ENCODE measurements around the gene PRDM11. TPM values are rescaled to one million over a fixed set of nuclear protein-coding genes. Genes with fewer than 3 reads are reported as not detected.

The PRDM11 gene
- total and polyA plus RNA-seq, 2 experiments from 2014 or later = 11.8 to 20.5 TPM

- H3K9me3 ChIP-seq (ENCODE audit: low read depth) = no peaks in the 10 kb centered on the region
- peaks cover 10% of the 10 kb centered on the region for H3K36me3 ChIP-seq
- peak overlapping the region; percentile 77 for H3K27ac ChIP-seq
- TF ChIP-seq CTCF (IDR thresholded peaks at IDR 0.05; ENCODE audit: low read depth, low read length) = no peak
- no peak overlapping the region for H3K4me3 ChIP-seq
- no peaks in the 10 kb centered on the region for H3K27me3 ChIP-seq
- peaks cover 17% of the 10 kb centered on the region for H3K4me1 ChIP-seq (ENCODE audit: low read depth)
- DNase-seq (ENCODE audit: low read depth in 1 of 2, low spot score in 1 of 2) = no peak
Observed at GRCh38 chr11:45210846-45211245, 64.4 kb downstream of the PRDM11 start.

DNA sequence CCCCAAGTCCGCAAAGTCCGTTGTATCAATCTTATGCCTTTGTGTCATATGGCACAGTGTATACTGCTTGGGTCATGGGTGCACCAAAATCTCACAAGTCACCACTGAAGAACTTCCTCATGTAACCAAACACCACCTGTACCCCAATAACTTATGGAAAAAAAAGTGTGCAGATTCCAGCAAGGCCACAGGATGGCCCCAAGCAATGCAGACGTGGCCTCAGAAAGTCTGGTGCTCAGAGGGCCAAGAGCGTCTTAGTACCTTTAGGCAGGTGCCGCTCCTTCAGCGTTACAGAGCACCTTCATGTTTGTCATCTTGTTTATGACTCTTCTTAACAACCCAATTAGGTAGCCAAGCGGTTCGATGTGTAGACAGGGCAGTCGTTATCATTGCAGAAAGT, 65.3 kb downstream of the PRDM11 start:
- H3K27me3 ChIP-seq = no peaks in the 10 kb centered on the region
- no peak for TF ChIP-seq CTCF (IDR thresholded peaks at IDR 0.05; ENCODE audit: low read depth, low read length)
- H3K4me1 ChIP-seq (ENCODE audit: low read depth) = peaks cover 17% of the 10 kb centered on the region

DNA sequence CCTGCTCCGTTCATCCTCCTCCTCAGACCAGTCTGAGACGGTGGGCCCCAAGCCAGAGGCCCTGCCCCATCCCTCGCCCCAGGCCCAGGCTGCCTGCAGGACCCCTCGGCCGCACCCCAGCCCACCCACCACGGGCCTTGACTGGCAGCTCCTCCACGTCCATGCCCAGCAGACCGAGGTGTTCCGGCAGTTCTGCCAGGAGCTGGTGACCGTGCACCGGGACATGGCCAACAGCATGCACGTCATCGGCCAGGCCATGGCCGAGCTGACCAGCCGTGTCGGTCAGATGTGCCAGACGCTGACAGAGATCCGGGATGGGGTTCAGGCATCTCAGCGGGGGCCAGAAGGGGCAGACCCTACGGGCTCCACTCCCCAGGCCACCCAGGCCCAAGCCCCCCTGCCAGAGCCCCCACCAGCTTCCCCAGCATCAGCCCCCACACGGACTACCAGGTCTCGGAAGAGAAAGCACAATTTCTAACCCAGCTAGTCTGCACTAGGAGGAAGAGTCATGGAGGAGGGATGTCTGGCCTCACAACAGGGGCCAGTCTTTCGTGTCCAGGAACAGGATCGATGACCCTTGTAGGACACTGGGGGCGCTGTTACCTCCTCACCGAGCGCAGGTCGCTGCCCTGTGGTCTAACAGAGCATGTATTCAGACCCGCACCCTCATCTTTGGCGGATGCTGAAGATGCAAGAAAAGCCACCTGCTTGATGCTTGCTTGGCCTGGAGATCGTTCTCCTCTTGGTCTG, 66.3 kb downstream of the PRDM11 start:
- Histone ChIP-seq H3K27me3 (no peaks in the 10 kb centered on the region), H3K4me1 (ENCODE audit: low read depth) (peaks cover 17% of the 10 kb centered on the region), H3K27ac (no peak overlapping the region), H3K36me3 (peaks cover 10% of the 10 kb centered on the region), H3K4me3 (no peak overlapping the region), H3K9me3 (ENCODE audit: low read depth) (no peaks in the 10 kb centered on the region)
- peak in 1 of 2 donors; percentile 15 for DNase-seq (ENCODE audit: low read depth in 1 of 2, low spot score in 1 of 2)
- peak; percentile 15 for TF ChIP-seq CTCF (IDR thresholded peaks at IDR 0.05; ENCODE audit: low read depth, low read length)

More for the DNA sequence above, 65.3 kb downstream of the PRDM11 start:
- Histone ChIP-seq H3K9me3 (ENCODE audit: low read depth) (no peaks in the 10 kb centered on the region), H3K4me3 (no peak overlapping the region), H3K27ac (no peak overlapping the region), H3K36me3 (peaks cover 10% of the 10 kb centered on the region)
- no peak for DNase-seq (ENCODE audit: low read depth in 1 of 2, low spot score in 1 of 2)

GRCh38 chr11:45213316-45213665, 66.9 kb downstream of the PRDM11 start:
- DNase-seq (ENCODE audit: low read depth in 1 of 2, low spot score in 1 of 2) = no peak
- no peaks in the 10 kb centered on the region for H3K9me3 ChIP-seq (ENCODE audit: low read depth)
- peaks cover 17% of the 10 kb centered on the region for H3K4me1 ChIP-seq (ENCODE audit: low read depth)
- no peaks in the 10 kb centered on the region for H3K27me3 ChIP-seq
- no peak overlapping the region for H3K4me3 ChIP-seq
- H3K36me3 ChIP-seq = peaks cover 10% of the 10 kb centered on the region
- no peak overlapping the region for H3K27ac ChIP-seq
- no peak for TF ChIP-seq CTCF (IDR thresholded peaks at IDR 0.05; ENCODE audit: low read depth, low read length)

- no peak for DNase-seq (ENCODE audit: low read depth in 1 of 2, low spot score in 1 of 2)
- Histone ChIP-seq H3K36me3 (peaks cover 10% of the 10 kb centered on the region), H3K4me3 (no peak overlapping the region), H3K27ac (no peak overlapping the region), H3K9me3 (ENCODE audit: low read depth) (no peaks in the 10 kb centered on the region), H3K27me3 (no peaks in the 10 kb centered on the region), H3K4me1 (ENCODE audit: low read depth) (peaks cover 17% of the 10 kb centered on the region)
- TF ChIP-seq CTCF (IDR thresholded peaks at IDR 0.05; ENCODE audit: low read depth, low read length) = no peak
Observed at GRCh38 chr11:45213717-45214116, 67.3 kb downstream of the PRDM11 start.

All from cardiac muscle cell (in vitro differentiated cells and primary cell).